Memory B cell (primary cell): ENCODE data around the gene CA14.
"Not testable (repeated sequence)": the region's sequence is repeated elsewhere in the genome, so short reads cannot be mapped to it uniquely, and the experiment has no call there.

Experiments
- ATAC-seq: fragments of 150-1000 bp; cut with Tn5 transposase; 2 replicates; pipeline ENCODE4 v1.10.0; 2021; ENCODE audit warnings: low read depth, mild to moderate bottlenecking, moderate library complexity
- DNase-seq, 2 donors: peaks; one replicate each; pipeline ENCODE4 v3.0.0; 2022; ENCODE audit warnings: low spot score in 2 of 2
- H3K27ac Mint-ChIP-seq: one replicate; pipeline ENCODE4 v1.8.0; 2022; ENCODE audit warnings: mild to moderate bottlenecking, moderate library complexity, mixed read lengths
- H3K27me3 Mint-ChIP-seq: one replicate; pipeline ENCODE4 v1.8.0; 2022; ENCODE audit warnings: mixed read lengths
- H3K36me3 Mint-ChIP-seq: one replicate; pipeline ENCODE4 v1.8.0; 2022; ENCODE audit warnings: mild to moderate bottlenecking, mixed read lengths
- H3K4me1 Mint-ChIP-seq: one replicate; pipeline ENCODE4 v1.8.0; 2022; ENCODE audit warnings: mixed read lengths
- H3K4me3 Mint-ChIP-seq: one replicate; pipeline ENCODE4 v1.8.0; 2022; ENCODE audit warnings: mild to moderate bottlenecking, moderate library complexity, mixed read lengths
- H3K9me3 Mint-ChIP-seq: one replicate; pipeline ENCODE4 v1.8.0; 2022; ENCODE audit warnings: mixed read lengths

The CA14 gene

DNA sequence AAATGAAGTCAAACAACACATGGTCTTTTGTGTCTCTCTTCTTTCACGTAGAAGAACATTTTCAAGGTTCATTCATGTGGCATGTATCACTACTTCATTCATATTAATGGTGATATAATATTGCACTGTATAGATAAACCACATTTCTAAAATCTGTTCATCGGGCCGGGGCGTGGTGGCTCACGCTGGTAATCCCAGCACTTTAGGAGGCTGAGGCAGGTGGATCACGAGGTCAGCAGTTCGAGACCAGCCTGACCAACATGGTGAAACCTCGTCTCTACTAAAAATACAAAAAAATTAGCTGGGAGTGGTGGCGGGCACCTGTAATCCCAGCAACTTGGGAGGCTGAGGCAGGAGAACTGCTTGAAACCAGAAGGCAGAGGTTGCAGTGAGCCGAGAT is 29.3 kb upstream of the CA14 start:
- peaks cover 19% of the 10 kb centered on the region for H3K4me1 Mint-ChIP-seq
- not testable (repeated sequence) for ATAC-seq, H3K4me3 Mint-ChIP-seq, H3K27me3 Mint-ChIP-seq, H3K27ac Mint-ChIP-seq, DNase-seq, H3K9me3 Mint-ChIP-seq
- H3K36me3 Mint-ChIP-seq, result peaks cover 24% of the 10 kb centered on the region

DNA sequence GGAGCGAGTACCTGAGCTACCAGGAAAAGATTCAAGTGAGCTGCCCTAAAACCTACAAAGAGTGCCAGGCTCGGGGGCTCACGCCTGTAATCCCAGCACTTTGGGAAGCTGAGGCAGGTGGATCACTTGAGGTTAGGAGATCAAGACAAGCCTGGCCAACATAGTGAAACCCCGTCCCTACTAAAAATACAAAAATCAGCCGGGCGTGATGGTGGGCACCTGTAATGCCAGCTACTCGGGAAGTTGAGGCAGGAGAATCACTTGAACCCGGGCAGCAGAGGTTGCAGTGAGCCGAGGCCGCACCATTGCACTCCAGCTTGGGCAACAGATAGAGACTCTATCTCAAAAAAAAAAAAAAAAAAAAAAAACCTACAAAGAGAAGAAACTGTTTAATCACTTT is 24.7 kb upstream of the CA14 start:
- ATAC-seq, DNase-seq, H3K27ac Mint-ChIP-seq, H3K9me3 Mint-ChIP-seq, H3K36me3 Mint-ChIP-seq, H3K27me3 Mint-ChIP-seq: not testable (repeated sequence)
- Mint-ChIP-seq H3K4me1 (peaks cover 14% of the 10 kb centered on the region), H3K4me3 (peak overlapping the region; percentile 30)

DNA sequence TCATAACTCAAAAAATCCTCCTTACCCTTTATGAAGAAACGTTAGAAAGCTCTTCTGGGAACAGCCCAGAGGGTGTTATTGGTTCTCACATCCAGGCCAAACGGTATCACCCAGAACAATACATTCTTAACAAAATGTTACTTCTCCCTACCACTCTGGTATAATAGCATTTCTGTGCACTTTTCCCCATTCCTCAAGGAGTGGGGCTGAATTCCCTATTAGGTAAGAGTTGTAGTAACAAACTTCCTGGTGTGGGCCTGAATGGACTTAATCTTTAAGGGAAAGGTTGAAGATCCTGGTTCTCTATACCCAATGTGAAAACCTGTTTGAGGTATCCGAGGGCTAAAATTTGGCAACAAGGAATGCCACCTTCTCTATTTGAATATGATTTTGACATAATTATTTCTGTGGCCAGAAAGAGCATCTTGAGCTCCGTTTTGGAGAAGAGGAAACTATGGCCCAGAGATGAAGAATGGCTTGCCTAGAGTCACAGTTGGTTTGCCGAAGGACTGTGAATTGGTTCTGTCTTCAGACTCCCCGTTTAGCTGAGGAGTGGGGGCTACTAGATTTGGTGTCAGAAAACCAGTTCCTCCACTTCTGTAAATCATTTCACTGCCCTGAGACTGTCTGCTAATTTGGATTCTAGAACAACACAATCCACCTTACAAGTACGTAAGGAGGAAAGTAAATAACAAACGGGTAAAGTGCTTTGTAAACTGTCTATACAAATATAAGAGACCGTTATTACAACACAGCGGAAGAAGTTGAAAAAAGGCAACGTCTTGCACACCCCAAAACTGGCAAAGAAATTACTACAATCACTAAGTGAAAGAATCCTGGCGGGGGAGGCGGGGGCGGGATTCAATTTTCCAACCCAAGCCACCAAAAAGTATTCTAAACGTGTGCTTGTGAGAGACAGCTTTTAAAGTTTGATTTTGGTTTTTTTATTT is 23.9 kb upstream of the CA14 start:
- Mint-ChIP-seq H3K36me3 (peaks cover 6% of the 10 kb centered on the region), H3K4me3 (no peak overlapping the region), H3K27me3 (no peaks in the 10 kb centered on the region), H3K9me3 (no peaks in the 10 kb centered on the region), H3K27ac (no peak overlapping the region), H3K4me1 (peaks cover 14% of the 10 kb centered on the region)
- DNase-seq (no peak), ATAC-seq (no peak)

DNA sequence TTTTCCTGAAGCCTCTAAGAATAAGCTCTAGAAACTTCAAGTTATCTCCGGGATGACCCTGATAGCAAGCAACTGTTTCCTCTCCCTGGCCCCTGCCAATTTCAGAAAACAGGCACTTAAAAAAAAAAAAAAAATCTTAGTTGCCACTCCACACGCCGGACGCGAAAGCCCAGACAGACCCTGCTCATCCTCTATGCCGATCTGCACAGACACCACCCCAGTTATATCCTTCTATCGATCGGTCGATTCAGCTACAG is 23.3 kb upstream of the CA14 start:
- Mint-ChIP-seq H3K27ac (no peak overlapping the region), H3K9me3 (no peaks in the 10 kb centered on the region), H3K4me3 (no peak overlapping the region), H3K27me3 (no peaks in the 10 kb centered on the region), H3K4me1 (peaks cover 14% of the 10 kb centered on the region), H3K36me3 (peaks cover 2% of the 10 kb centered on the region)
- DNase-seq, result no peak
- ATAC-seq, result no peak

DNA sequence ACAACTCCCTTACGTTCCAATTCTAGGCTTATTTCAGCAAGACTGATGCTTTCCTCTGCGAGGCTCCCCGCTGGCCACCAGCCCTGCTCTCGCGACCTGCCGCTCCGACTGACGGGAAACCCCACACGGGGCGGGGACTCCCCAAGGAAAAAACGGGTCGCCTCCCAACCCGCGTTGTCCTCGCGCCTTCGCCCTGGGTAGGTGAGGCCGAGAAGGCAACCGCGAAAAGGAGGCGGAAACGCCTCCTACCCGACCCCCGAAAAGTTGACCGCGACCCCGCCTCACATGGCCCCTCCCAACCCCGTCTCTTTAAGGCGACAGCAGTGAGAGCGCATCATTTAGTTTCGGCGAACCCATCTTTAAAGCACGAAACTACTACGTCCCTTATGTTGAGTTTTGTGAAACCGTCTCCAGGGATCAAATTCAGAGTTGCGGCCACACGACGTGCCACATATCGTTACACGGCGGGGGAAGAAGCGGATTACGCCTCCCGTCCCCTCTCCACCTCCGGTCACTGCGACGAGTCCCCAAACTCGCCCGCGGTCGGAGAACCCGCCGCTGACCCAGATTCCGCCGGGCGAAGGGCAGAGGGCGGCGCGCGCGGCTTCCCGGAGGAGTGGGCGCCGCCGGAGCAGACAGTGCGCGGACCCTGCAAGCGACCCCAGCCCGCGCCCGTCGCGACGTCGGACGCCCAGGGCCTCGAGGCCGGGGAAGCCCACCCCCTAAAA is 22.8 kb upstream of the CA14 start:
- H3K36me3 Mint-ChIP-seq, result peaks cover 2% of the 10 kb centered on the region
- ATAC-seq, result peak; percentile 61
- no peaks in the 10 kb centered on the region for H3K27me3 Mint-ChIP-seq
- H3K27ac Mint-ChIP-seq, result no peak overlapping the region
- H3K9me3 Mint-ChIP-seq, result no peaks in the 10 kb centered on the region
- DNase-seq, result peak; percentile 74 to 84
- no peak overlapping the region for H3K4me3 Mint-ChIP-seq
- H3K4me1 Mint-ChIP-seq, result peaks cover 14% of the 10 kb centered on the region

DNA sequence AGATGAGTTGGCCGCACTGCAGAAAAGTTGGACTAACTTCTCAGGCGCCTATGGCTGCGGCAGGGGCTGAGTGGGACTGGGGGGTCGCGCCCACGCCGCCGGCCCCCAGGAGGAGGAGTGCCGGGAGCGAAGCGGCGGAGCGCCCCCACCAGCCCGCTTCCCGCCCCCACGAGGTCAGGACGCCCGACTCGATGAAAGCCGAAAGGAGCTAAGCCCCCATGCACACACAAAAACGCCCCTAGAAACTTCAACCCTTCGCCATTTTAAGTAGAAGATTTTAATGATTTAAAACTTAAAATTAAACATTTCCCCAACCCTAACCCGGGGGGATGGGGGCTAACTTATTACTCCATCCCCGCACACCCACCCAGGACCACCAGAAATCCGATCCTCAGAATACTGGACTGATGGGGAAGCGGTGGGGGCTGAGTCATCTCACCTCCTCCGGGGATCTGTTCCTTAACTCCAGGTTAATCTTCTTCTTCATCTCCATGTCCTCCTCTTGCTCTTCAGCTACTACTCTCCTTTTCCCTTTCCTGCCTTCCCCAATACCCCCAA is 22.2 kb upstream of the CA14 start:
- H3K27me3 Mint-ChIP-seq, result no peaks in the 10 kb centered on the region
- H3K9me3 Mint-ChIP-seq, result no peaks in the 10 kb centered on the region
- no peak for ATAC-seq
- H3K36me3 Mint-ChIP-seq, result no peaks in the 10 kb centered on the region
- peaks cover 14% of the 10 kb centered on the region for H3K4me1 Mint-ChIP-seq
- H3K27ac Mint-ChIP-seq, result no peak overlapping the region
- H3K4me3 Mint-ChIP-seq, result no peak overlapping the region
- peak; percentile 20 to 47 for DNase-seq

DNA sequence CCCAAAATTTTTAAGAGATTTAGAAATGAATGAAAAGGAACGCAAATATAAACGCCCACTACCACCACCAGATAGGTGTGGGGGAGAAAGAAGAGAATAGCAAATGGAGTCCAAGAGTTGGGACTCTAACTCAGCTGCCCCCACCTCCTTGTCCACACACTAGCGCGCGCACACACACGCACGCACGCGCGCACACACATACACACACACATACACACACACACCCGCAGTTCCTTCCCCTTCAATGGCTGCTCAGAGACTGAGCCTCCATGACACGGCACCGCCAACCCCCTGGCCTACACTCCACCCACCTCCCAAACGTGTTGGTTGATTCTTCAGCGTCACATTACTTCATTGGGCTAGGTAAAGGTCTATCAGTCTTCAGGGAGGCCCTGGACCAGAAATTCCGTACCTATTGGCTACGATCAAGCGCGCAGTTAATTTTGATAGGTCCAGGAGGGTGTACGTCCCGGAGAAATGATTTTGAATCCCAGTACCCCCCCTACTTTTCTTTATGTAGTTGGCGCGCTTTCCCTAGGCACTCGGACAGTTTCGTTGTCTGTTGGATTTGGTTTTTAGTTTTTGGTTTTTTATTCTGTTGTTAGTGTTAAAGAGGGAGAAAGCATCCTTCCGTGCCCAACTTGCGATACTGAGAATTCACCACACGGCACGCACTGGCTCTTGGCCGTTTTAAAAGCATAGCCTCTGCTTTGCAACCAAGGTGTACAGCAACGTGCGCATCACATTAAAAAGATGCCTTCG is 21.5 kb upstream of the CA14 start, which contains the start of gene ANP32E:
Gene ANP32E (minus strand): TSS at position 261 of the 762 bp plus-strand sequence. CDS start 326 bp downstream, outside the sequence.
- peak; percentile 81 to 95 for DNase-seq
- peak; percentile 83 for ATAC-seq
- H3K27me3 Mint-ChIP-seq, result no peaks in the 10 kb centered on the region
- H3K36me3 Mint-ChIP-seq, result no peaks in the 10 kb centered on the region
- H3K9me3 Mint-ChIP-seq, result no peaks in the 10 kb centered on the region
- H3K27ac Mint-ChIP-seq, result no peak within 1 kb of the TSS
- peak within 1 kb of the TSS; percentile 35 for H3K4me3 Mint-ChIP-seq
- H3K4me1 Mint-ChIP-seq, result peaks cover 14% of the 10 kb centered on the region

- no peaks in the 10 kb centered on the region for H3K9me3 Mint-ChIP-seq
- no peaks in the 10 kb centered on the region for H3K27me3 Mint-ChIP-seq
- peaks cover 14% of the 10 kb centered on the region for H3K4me1 Mint-ChIP-seq
- no peak overlapping the region for H3K4me3 Mint-ChIP-seq
- H3K27ac Mint-ChIP-seq, result no peak overlapping the region
- DNase-seq (no peak), ATAC-seq (no peak)
- H3K36me3 Mint-ChIP-seq, result no peaks in the 10 kb centered on the region
Observed at GRCh38 chr1:150236614-150237100, 20.9 kb upstream of the CA14 start.

GRCh38 chr1:150237176-150237575 is 20.4 kb upstream of the CA14 start:
- Mint-ChIP-seq H3K4me1 (peaks cover 14% of the 10 kb centered on the region), H3K4me3 (peak overlapping the region; percentile 35)
- not testable (repeated sequence) for DNase-seq, ATAC-seq, H3K9me3 Mint-ChIP-seq, H3K27me3 Mint-ChIP-seq, H3K27ac Mint-ChIP-seq, H3K36me3 Mint-ChIP-seq

- H3K4me1 Mint-ChIP-seq, result peaks cover 16% of the 10 kb centered on the region
- H3K9me3 Mint-ChIP-seq, result no peaks in the 10 kb centered on the region
- no peak overlapping the region for H3K4me3 Mint-ChIP-seq
- DNase-seq, result no peak
- no peaks in the 10 kb centered on the region for H3K27me3 Mint-ChIP-seq
- H3K27ac Mint-ChIP-seq, result no peak overlapping the region
- H3K36me3 Mint-ChIP-seq, result no peaks in the 10 kb centered on the region
- ATAC-seq, result no peak
Observed at GRCh38 chr1:150237746-150238145, 19.8 kb upstream of the CA14 start.

DNA sequence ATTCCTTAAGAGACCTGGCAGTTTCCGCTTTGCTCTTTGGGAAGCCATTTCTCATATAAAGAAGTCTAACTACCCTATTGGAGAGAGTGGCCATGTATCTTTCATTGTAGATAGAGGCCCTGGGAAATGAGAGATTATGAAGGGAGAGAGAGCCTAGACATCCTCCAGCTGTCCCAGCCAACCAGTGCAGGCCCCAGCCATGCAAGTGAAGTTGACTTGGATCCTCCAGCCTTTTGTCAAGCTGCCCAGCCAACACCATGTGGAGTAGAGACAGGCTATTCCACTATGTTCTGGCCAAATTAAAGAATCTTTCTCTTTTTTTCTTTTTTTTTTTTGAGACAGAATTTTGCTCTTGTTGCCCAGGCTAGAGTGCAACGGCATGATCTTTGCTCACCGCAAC is 14.6 kb upstream of the CA14 start:
- DNase-seq (no peak), ATAC-seq (no peak)
- Mint-ChIP-seq H3K4me1 (peaks cover 2% of the 10 kb centered on the region), H3K27me3 (no peaks in the 10 kb centered on the region), H3K36me3 (no peaks in the 10 kb centered on the region), H3K9me3 (no peaks in the 10 kb centered on the region), H3K4me3 (no peak overlapping the region), H3K27ac (no peak overlapping the region)

DNA sequence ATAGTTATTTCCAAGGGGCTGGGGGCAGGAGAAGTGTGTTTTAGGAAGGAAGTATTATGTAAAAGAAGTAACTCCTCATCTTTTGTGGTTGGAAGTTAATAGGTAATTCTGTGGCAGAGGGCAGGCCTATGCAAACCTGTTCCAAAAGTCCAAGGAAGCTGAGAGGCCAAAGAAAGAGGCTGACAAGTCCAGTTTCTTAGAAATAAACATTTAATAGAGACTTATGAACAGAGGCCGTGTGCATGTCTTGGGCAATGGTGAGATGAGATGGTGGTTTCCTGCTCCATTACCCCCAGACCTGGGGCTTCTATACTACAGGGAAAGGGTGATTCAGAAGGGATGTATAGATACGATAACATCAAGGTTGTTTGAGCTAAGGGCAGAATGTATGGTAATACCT is 7.6 kb upstream of the CA14 start:
- DNase-seq (no peak), ATAC-seq (no peak)
- Mint-ChIP-seq H3K4me1 (no peaks in the 10 kb centered on the region), H3K4me3 (no peak overlapping the region), H3K9me3 (no peaks in the 10 kb centered on the region), H3K27me3 (peaks cover 2% of the 10 kb centered on the region), H3K27ac (no peak overlapping the region), H3K36me3 (no peaks in the 10 kb centered on the region)

DNA sequence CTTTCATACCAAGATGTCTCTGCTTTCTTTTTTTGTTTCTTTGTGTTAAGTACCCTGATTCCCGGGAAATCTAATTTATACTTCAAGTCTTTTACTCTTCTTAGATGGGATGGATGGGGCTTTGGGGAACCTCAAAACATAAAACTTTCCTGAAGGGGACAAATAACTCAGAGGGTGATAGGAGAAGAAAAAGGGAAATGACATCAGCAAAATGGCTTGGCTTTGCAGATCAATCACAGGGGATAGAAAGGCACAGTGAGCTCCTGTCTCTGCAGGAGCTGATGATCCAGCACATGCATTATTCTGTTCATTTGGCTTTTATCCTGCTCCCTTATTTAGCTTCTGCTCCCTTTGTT is 1.4 kb upstream of the CA14 start:
- H3K9me3 Mint-ChIP-seq, result no peaks in the 10 kb centered on the region
- peaks cover 20% of the 10 kb centered on the region for H3K27me3 Mint-ChIP-seq
- H3K4me3 Mint-ChIP-seq, result peak overlapping the region; percentile 2
- H3K4me1 Mint-ChIP-seq, result peaks cover 18% of the 10 kb centered on the region
- no peaks in the 10 kb centered on the region for H3K36me3 Mint-ChIP-seq
- H3K27ac Mint-ChIP-seq, result no peak overlapping the region
- DNase-seq, result no peak
- no peak for ATAC-seq
